Raji (cell line): ENCODE results near the gene NFIA.

Experiments
- POLR2A ChIP-seq: IDR thresholded peaks from 2 replicates; pipeline ENCODE4 v1.6.1; 2011; ENCODE audit warnings: low read depth, low read length, control low read depth; ENCODE audit not compliant: insufficient read depth

Gene NFIA

DNA sequence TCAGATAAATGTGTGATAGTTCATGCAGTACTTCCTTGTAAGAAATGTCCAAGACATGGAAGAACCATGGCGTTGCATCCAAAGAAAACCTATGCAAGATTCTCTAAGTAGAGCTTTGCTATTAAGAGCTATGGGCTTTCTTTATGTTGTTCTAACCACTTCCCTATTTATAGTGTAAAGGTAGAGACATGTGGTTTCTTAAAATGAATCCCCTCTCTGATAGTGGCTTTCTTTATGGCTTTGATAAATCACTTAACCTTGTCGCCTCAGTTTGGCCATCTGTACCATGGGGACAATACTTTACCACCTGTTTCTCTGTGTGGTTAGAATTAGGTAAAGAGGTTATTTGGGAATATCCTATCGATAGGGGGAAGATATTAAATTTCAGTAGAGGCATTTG lies 305.5 kb downstream of the NFIA start:
- TF ChIP-seq POLR2A: no peak

- no peak for TF ChIP-seq POLR2A
Measured at GRCh38 chr1:61388566-61388965, 306.2 kb downstream of the NFIA start.

DNA sequence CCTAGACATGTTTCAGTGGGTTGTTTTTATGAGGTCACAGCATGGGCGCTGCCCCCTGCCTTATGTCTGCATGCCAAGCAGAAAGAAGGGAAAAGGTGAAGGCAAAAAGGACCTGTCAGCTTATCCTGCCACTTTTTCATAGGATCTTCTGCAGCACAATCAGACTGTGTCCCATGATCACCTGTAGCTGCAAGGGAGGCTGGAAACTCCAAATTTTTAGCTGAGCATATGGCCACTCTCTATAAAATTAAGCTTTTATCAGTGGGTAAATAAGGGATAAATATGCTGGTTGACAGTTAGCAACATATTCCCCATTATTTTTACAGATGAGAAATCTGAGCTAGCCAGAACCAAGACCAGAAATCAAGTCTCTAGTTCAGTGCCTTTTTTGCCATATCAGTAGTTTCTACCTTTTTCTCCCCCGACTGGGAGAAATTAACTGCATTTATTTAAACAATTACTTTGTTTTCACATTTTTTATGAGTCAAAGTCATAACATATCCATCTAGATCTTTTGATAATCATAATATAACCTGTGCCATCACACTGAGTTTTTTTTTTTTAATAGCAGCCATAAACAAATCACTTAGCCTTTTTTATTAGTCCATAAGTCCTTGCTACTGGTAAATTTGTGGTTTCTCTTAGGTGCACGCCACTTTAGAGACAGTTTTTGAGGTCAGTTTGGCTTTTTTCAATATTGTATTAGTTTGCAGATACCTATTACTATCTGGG lies 307.0 kb downstream of the NFIA start:
- TF ChIP-seq POLR2A: no peak

- TF ChIP-seq POLR2A: no peak
Measured at GRCh38 chr1:61389926-61390845, 307.8 kb downstream of the NFIA start.

DNA sequence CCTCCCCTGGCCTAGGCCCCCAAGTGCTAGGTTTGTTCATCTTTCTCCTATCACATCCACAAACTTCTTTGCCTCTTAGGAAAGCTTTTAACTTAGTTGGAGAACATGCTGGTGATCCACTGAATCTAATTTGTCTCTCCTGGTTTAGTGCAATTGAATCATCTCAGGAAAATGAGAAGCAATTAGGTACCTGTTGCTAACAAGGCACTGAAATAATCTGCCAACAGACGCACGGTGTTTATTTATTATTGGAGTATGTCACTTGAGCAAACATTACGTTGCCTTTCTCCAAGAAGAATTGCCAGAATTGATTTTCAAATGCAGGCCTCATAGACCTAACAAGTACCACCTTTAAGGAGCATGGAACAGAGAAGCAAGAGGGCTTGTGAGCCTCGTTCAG lies 309.4 kb downstream of the NFIA start:
- TF ChIP-seq POLR2A: no peak

DNA sequence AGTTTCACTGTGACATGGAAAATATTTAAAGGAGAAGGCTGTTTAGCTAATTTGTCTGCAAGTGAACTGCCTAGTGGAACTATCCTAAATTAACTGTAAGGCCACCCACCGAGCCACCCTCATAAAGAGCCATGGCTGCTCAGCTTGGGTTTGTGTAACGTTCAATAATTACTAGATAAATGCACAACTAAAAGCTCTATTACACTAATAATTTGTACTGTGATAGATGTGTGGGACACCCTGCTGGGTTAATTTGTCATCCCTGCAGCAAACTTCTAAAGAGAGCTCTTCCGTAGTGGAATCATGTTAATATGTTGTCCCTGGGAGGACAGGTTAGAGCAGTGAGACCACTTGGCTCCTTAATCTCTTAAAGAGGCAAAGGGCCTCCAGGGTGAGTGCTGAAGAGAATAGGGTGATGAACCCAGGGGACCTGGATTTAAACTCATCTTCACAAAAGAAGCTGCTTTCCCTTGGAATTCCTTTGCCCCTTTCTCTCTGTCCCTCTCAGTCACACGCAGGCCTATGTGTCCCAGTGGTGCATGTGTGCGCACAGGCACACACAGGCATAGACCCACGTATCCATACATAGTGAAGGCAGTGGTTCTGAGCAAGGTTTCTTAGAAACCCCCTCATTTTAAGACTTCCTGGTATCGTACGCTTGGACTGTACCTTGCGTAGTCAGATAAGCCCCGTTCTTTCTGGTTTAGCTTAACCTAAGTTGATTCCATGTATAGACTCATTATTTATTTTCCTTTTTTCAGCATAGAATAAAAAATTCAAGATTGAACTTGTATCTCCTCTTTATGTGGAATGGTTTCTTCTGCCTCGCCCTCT lies 310.3 kb downstream of the NFIA start:
- TF ChIP-seq POLR2A: no peak

DNA sequence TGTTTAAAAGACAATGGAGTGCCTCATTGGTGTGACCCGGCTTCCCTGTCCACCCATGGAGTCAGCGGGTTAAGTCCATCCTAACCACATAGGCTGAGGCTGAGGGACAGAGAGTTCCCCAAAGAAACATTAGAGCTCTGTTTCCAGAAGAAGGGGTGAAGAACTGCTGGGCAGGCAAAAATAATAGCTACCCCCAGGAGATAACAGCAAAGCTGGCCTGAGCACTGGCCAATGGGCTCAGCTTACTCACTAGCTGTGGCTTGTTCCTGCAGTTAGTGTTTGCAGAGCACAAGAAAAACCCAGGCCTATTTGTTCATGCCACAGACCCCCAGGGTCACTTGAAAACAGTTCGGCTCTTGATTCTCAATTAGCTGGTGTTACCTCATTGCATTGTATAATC lies 311.2 kb downstream of the NFIA start:
- no peak for TF ChIP-seq POLR2A

- TF ChIP-seq POLR2A: no peak
Measured at GRCh38 chr1:61395146-61395800, 312.9 kb downstream of the NFIA start.

DNA sequence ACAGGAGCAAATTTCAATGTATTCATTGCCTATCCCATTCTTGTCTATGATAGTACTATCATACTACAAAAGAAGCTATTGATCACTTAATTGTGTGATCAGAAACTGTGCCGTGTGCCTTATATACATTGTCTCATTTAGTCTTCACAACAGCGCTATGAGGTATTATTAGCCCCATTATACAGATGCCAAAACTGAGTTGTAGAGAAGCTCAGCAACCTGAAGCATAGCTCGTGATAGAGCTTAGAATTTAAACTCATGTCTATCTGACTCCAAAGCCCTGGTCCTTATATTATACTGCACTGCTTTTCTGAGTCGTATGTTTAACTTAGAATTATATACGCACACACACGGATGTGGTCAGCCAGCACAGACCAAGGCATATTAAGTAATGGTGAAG lies 315.1 kb downstream of the NFIA start:
- no peak for TF ChIP-seq POLR2A

- TF ChIP-seq POLR2A: no peak
Measured at GRCh38 chr1:61397935-61398334, 315.6 kb downstream of the NFIA start.

DNA sequence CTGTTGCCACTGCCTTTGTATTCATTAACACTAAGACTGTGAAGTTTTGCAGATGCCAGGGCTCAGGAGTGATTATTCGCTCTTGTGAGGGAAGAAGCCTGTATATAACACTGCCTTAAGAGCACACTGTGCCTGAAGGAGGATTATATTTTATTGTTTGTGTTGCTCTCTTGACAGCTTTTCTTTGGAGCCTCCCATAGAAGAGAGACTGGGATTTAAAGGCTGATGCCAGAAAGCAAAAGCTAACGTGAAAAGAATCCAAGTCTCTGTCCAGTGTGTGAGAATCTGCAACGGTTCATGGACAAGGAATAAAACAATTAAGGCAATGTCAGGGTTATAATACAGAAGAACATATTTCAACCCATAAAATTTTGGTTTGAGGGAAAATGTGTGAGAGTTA lies 316.8 kb downstream of the NFIA start:
- no peak for TF ChIP-seq POLR2A

DNA sequence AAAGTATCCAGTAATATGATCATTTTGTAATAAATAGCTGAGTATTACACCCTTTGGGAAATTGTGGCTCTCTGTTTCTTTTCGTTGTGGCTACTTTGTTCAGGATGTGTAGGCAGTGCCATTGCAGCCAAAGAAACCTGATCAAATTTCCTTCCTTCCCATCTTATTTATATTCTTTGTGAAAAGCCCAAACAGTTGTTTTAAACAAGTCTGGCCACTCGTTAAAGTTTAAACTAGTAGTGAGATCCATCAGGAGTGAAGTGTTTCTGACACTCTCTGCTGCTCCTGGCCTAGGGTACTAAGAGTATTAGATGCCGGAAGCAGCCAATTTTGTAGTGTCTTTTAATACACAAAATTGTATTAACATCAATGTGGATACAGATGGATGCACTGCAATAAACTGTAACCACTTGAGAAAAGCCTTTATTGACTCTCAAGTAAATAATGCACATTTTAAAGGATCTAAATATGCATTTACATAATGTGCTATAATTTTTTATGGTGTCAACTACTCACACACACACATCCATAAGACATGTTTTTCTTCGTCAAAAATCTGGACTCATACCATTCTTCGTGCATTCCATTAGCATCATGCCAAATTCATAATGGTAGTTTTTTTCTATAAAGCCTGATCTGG lies 317.9 kb downstream of the NFIA start:
- no peak for TF ChIP-seq POLR2A

GRCh38 chr1:61400997-61401396 lies 318.6 kb downstream of the NFIA start:
- no peak for TF ChIP-seq POLR2A
